ENCODE results near the gene MGST2.

Gene MGST2

DNA sequence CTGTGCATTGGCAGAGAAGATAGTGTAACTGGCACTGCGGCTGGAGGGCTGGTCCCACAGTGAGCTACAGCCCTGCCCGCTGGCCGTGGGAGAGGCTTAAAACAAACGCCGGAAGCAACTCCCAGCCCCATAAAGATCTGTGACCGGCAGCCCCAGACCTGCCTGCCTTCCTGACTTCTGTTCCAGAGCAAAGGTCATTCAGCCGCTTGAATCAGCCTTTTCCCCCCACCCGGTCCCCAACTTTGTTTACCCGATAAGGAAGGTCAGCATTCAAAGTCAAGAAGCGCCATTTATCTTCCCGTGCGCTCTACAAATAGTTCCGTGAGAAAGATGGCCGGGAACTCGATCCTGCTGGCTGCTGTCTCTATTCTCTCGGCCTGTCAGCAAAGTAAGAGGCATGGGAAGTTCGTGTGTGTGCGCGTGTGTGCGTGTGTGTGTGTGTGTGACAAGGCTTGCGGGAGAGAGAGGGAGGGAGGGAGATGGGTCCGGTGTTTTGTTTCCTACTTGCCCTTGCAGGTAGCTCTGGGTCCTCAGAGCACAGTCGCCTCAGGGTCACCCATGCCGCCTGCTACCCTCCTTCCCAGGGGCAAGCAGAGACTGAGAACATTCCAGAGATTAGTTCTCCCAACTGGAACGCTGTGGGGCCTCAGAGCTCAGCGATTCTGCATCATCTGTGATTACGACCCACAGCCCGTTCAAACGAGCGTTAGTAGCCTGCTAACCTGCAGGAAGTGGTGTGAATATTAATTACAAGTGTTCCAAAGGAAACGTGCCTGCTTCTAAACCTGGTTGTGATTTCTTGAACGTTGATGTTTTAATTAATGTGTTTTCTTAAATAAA, at the start of gene MGST2:
Gene MGST2 (plus strand): TSS at position 130 of the 840 bp plus-strand sequence. CDS start 201 bp downstream, at position 331.
- Histone ChIP-seq H2AFZ (ENCODE audit: low read length, unreplicated experiment) (peak within 1 kb of the TSS; percentile 91), H3K79me2 (ENCODE audit: control insufficient read depth, insufficient read depth, low read length, unreplicated experiment) (no peaks in the 10 kb centered on the region), H3K4me3 (ENCODE audit: low read depth, low read length) (peak within 1 kb of the TSS; percentile 78), H3K27me3 (ENCODE audit: insufficient read depth, low read length) (no peaks in the 10 kb centered on the region), H3K4me1 (ENCODE audit: control insufficient read depth, insufficient read depth, low read length, unreplicated experiment) (peaks cover 5% of the 10 kb centered on the region), H3K27ac (ENCODE audit: low read depth, low read length) (peak within 1 kb of the TSS; percentile 48), H3K36me3 (ENCODE audit: insufficient read depth, low read length) (no peaks in the 10 kb centered on the region)

DNA sequence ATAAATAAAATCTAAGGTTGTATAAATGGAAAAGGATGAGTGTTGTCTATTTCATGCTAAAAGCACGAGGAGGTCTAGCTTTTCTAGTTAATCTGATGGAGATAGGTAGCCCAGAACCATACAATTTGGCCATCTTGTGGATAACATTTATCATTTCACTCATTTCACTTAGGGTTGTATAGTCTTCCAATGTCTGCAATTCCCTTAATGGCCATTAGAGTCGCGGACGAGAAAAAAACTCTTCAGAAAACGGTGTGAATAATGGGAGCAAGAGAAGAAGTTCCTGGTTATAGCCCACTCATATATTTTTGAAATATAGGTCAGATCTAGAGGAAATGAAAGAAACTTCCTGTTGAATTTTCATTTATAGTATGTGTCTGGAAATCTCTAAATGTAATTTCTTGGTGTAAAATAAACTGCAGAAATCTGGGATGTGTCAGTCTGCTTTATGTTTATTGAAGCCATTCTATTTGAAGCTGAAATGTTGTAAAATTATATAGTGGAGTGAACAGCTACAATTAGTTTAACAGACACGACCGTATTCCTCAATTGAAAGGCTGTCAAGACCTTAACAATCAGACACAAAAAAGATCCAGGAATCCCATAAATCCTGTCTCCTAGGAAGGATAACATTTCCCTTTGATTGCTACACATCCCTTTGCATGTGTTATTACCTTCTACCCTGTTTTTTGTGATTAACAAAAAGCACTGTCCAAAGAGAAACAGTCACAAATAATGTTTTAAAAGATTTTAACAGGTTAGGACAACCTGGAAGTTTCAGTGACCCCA, 47.7 kb upstream of the MGST2 start:
- Histone ChIP-seq H2AFZ (ENCODE audit: low read length, unreplicated experiment) (no peak overlapping the region), H3K27me3 (ENCODE audit: insufficient read depth, low read length) (no peaks in the 10 kb centered on the region), H3K4me1 (ENCODE audit: control insufficient read depth, insufficient read depth, low read length, unreplicated experiment) (no peaks in the 10 kb centered on the region), H3K4me3 (ENCODE audit: low read depth, low read length) (no peak overlapping the region), H3K79me2 (ENCODE audit: control insufficient read depth, insufficient read depth, low read length, unreplicated experiment) (no peaks in the 10 kb centered on the region), H3K36me3 (ENCODE audit: insufficient read depth, low read length) (no peaks in the 10 kb centered on the region), H3K27ac (ENCODE audit: low read depth, low read length) (no peak overlapping the region)

DNA sequence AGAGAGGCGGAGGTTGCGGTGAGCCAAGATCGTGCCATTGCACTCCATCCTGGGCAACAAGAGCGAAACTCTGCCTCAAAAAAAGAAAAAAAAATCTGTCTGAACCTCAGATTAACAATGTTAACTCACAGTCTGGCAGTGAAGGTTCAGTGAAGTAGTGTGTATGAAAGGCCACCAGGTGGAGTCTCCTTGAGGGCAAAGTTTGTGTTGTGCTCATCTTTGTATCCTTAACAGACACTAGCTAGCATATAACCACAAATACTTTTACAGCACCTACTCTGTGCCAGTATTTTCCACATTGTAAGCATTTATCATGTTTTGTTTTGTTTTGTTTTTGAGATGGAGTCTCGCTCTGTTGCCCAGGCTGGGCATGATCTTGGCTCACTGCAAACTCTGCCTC, 46.0 kb upstream of the MGST2 start:
- Histone ChIP-seq H3K4me1 (ENCODE audit: control insufficient read depth, insufficient read depth, low read length, unreplicated experiment) (no peaks in the 10 kb centered on the region), H3K79me2 (ENCODE audit: control insufficient read depth, insufficient read depth, low read length, unreplicated experiment) (no peaks in the 10 kb centered on the region), H3K27me3 (ENCODE audit: insufficient read depth, low read length) (no peaks in the 10 kb centered on the region), H3K27ac (ENCODE audit: low read depth, low read length) (no peak overlapping the region), H3K4me3 (ENCODE audit: low read depth, low read length) (no peak overlapping the region), H2AFZ (ENCODE audit: low read length, unreplicated experiment) (no peak overlapping the region), H3K36me3 (ENCODE audit: insufficient read depth, low read length) (no peaks in the 10 kb centered on the region)

DNA sequence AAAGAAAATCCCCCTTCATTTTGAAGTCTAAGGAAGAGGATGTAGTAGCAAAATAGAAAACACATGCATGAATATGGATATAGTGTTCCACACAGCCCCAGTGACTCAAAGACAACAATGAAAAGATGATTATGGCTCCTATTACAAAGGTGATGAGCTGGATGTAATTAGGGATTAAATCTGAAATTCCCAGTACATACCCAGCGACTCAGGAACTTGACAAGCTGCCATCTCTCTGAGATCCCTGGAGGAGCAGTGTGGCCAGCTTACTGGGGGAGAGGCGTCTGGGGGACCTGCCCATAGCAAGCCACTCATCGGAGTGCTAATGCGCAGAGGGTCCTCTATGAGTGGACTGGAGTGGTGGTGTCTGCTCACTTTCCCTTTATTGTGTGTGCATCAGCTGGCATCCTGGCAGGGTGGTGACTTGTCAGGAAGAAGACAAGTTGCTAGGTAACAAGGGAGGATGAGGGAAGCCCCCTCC, 42.7 kb upstream of the MGST2 start:
- H3K4me3 ChIP-seq (ENCODE audit: low read depth, low read length), result no peak overlapping the region
- no peaks in the 10 kb centered on the region for H3K79me2 ChIP-seq (ENCODE audit: control insufficient read depth, insufficient read depth, low read length, unreplicated experiment)
- no peaks in the 10 kb centered on the region for H3K4me1 ChIP-seq (ENCODE audit: control insufficient read depth, insufficient read depth, low read length, unreplicated experiment)
- H3K36me3 ChIP-seq (ENCODE audit: insufficient read depth, low read length), result no peaks in the 10 kb centered on the region
- H3K27ac ChIP-seq (ENCODE audit: low read depth, low read length), result no peak overlapping the region
- no peak overlapping the region for H2AFZ ChIP-seq (ENCODE audit: low read length, unreplicated experiment)
- H3K27me3 ChIP-seq (ENCODE audit: insufficient read depth, low read length), result no peaks in the 10 kb centered on the region

DNA sequence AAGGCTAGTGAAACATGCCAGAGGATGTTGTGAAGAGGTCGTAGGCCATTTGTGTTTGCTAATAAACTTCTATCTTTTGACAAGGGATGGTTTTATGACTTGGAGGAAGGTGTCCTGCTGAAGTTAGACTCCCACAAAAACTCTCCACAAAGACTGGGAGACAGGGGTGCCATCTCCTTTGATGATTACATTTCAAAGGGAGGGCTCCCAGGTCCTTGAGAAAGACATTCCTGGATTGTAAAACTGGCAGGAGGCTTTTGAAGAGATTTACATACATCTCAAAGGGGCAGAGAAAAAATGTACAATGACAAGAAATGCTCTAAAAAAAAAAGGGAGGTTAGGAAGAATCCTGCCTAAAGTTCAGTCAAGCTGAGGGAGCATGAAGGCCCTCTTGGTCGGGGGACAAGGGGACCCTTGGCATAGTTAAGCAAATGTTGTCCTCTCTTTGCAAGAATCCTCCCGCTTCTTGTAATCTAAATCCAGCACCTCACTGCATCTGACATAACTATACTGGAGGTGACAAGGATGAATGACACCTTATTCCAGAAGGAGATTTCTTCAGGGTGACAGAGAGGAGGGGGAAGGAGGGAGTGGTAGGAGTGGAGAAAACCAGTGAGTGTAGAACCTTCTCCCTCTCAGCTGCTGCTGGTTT, 41.1 kb upstream of the MGST2 start:
- H2AFZ ChIP-seq (ENCODE audit: low read length, unreplicated experiment), result no peak overlapping the region
- H3K27ac ChIP-seq (ENCODE audit: low read depth, low read length), result no peak overlapping the region
- H3K27me3 ChIP-seq (ENCODE audit: insufficient read depth, low read length), result no peaks in the 10 kb centered on the region
- no peaks in the 10 kb centered on the region for H3K79me2 ChIP-seq (ENCODE audit: control insufficient read depth, insufficient read depth, low read length, unreplicated experiment)
- no peaks in the 10 kb centered on the region for H3K36me3 ChIP-seq (ENCODE audit: insufficient read depth, low read length)
- H3K4me1 ChIP-seq (ENCODE audit: control insufficient read depth, insufficient read depth, low read length, unreplicated experiment), result no peaks in the 10 kb centered on the region
- no peak overlapping the region for H3K4me3 ChIP-seq (ENCODE audit: low read depth, low read length)

DNA sequence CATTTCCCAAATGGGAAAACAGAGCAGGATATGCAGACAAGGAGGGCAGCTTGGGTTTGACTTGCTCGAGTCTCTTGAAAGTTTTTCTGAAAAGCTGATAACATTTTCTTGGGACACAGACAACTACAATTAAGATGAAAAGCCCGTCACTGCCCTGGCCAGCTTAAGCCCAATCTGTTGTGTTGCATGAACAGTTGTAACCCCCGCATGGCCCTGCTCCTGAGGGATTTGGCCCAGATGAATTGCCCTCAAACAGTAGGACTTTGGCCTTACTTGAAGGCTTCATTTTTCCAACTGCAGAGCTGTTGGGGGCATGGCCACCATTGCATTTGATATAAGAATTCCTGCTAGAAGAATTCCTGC, 40.5 kb upstream of the MGST2 start:
- Histone ChIP-seq H3K4me3 (ENCODE audit: low read depth, low read length) (no peak overlapping the region), H2AFZ (ENCODE audit: low read length, unreplicated experiment) (no peak overlapping the region), H3K4me1 (ENCODE audit: control insufficient read depth, insufficient read depth, low read length, unreplicated experiment) (no peaks in the 10 kb centered on the region), H3K27me3 (ENCODE audit: insufficient read depth, low read length) (0 out of 2 replicates have a peak, but pooled peaks cover under 1% of the 10 kb centered on the region), H3K79me2 (ENCODE audit: control insufficient read depth, insufficient read depth, low read length, unreplicated experiment) (no peaks in the 10 kb centered on the region), H3K27ac (ENCODE audit: low read depth, low read length) (no peak overlapping the region), H3K36me3 (ENCODE audit: insufficient read depth, low read length) (no peaks in the 10 kb centered on the region)

DNA sequence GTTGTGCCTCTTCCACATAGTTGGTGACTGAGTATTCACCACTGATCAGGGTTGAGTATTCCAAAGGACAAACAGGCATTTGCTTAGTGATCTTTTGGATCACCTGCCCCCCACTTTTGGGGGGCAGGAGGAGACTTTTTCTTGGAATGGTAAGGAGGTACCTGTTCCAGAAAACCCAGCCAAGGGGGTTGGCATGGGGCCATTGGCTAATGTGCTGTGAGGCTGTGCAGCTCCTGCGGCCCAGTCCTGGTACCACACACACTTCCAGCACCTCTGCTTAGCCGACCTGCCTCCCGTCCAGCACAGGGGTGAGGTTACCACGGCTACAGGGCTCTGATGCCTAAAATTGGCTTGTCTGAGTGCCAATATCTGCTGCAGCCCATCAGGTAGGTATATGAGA, 40.1 kb upstream of the MGST2 start:
- Histone ChIP-seq H3K4me3 (ENCODE audit: low read depth, low read length) (no peak overlapping the region), H3K79me2 (ENCODE audit: control insufficient read depth, insufficient read depth, low read length, unreplicated experiment) (no peaks in the 10 kb centered on the region), H3K27me3 (ENCODE audit: insufficient read depth, low read length) (peaks cover 4% of the 10 kb centered on the region; the same call in 1 of the 2 replicates), H3K36me3 (ENCODE audit: insufficient read depth, low read length) (no peaks in the 10 kb centered on the region), H2AFZ (ENCODE audit: low read length, unreplicated experiment) (no peak overlapping the region), H3K27ac (ENCODE audit: low read depth, low read length) (no peak overlapping the region), H3K4me1 (ENCODE audit: control insufficient read depth, insufficient read depth, low read length, unreplicated experiment) (no peaks in the 10 kb centered on the region)

DNA sequence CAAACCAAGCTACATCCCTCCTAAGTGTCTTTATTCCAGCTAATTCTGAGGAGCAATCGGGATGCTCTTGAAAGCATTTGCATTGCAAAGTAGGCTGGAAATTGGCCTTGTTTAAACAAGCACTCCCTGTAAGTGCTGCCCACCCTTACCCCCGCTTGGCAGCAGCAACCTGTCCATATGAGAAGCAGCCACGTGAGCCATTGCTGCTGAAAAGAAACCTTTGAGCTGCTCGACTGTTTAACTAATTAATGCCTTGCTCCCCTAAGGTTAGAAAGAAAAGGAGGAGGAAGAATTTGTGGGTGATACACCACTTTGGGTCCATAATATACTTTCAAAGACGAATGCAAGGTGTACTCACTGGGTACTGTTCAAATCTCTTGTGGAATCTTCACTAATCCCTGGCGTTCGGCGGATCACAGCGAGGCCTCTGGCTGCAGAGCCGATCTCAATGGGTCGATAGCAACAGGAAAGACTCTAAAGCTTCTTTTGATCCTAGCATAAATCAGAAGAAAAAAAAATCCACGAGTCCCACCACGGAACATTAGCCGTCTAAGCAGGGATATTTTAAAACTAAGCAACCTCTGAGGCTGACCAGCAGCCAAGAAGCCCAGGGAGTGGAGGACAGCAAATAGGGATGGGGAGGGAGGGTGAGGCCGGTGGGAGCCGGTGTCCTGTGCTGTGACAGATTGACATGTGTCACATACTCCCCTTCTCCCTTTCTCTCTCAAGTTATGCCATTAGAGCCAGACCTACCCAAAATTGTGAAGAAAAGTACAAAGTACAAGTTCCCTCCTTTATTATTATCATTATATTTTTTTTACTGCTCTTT, 37.2 kb upstream of the MGST2 start:
- Histone ChIP-seq H2AFZ (ENCODE audit: low read length, unreplicated experiment) (no peak overlapping the region), H3K79me2 (ENCODE audit: control insufficient read depth, insufficient read depth, low read length, unreplicated experiment) (no peaks in the 10 kb centered on the region), H3K27me3 (ENCODE audit: insufficient read depth, low read length) (peaks cover 13% of the 10 kb centered on the region), H3K27ac (ENCODE audit: low read depth, low read length) (no peak overlapping the region), H3K4me3 (ENCODE audit: low read depth, low read length) (no peak overlapping the region), H3K36me3 (ENCODE audit: insufficient read depth, low read length) (no peaks in the 10 kb centered on the region), H3K4me1 (ENCODE audit: control insufficient read depth, insufficient read depth, low read length, unreplicated experiment) (no peaks in the 10 kb centered on the region)

DNA sequence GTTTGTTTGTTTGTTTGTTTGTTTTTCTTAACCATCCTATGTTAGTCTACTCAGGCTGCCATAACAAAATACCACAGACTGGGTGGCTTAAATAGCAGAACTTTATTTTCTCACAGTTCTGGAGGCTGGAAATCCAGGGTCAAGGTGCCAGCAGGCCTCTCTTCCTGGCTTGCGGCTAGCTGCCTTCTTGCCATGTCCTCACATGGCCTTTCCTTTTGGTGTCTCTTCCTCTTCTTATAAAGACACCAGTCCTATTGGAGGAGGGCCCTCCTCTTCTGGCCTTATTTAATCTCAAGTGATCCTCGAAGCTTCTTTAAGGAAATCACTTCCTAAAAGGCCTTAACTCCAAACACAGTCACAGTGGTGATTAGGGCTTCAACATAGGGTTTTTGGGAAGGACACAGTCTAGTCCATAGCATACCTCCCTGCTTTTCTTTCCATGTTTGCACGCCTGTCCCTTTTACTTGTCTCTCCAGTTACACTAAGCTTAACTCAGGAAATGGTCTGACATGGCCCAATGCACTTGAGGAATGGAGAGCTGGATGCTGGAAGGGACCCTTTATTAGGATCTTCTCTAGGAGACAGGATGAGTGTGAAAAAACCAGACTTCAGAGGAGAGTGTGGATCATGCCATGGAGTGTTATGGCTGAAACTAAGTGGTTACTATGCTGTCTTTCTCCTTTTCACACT, 36.0 kb upstream of the MGST2 start:
- Histone ChIP-seq H3K79me2 (ENCODE audit: control insufficient read depth, insufficient read depth, low read length, unreplicated experiment) (no peaks in the 10 kb centered on the region), H3K36me3 (ENCODE audit: insufficient read depth, low read length) (no peaks in the 10 kb centered on the region), H3K4me1 (ENCODE audit: control insufficient read depth, insufficient read depth, low read length, unreplicated experiment) (no peaks in the 10 kb centered on the region), H3K4me3 (ENCODE audit: low read depth, low read length) (no peak overlapping the region), H2AFZ (ENCODE audit: low read length, unreplicated experiment) (no peak overlapping the region), H3K27me3 (ENCODE audit: insufficient read depth, low read length) (peaks cover 13% of the 10 kb centered on the region), H3K27ac (ENCODE audit: low read depth, low read length) (no peak overlapping the region)

Measured in ACC112 (cell line).